Measurements from ENCODE around the gene TBCC. TPM values are rescaled to one million over a fixed set of nuclear protein-coding genes. Genes with fewer than 3 reads are reported as not detected.
A peak's percentile ranks its signal among the peaks of the same experiment; 100 is the strongest.

The TBCC gene
- total and polyA plus RNA-seq, 10 of the 15 experiments (the other 5 are each of a cell fraction or from before 2014, with no cell fraction given) = 2.5 to 41.9 (median 20.3) TPM

DNA sequence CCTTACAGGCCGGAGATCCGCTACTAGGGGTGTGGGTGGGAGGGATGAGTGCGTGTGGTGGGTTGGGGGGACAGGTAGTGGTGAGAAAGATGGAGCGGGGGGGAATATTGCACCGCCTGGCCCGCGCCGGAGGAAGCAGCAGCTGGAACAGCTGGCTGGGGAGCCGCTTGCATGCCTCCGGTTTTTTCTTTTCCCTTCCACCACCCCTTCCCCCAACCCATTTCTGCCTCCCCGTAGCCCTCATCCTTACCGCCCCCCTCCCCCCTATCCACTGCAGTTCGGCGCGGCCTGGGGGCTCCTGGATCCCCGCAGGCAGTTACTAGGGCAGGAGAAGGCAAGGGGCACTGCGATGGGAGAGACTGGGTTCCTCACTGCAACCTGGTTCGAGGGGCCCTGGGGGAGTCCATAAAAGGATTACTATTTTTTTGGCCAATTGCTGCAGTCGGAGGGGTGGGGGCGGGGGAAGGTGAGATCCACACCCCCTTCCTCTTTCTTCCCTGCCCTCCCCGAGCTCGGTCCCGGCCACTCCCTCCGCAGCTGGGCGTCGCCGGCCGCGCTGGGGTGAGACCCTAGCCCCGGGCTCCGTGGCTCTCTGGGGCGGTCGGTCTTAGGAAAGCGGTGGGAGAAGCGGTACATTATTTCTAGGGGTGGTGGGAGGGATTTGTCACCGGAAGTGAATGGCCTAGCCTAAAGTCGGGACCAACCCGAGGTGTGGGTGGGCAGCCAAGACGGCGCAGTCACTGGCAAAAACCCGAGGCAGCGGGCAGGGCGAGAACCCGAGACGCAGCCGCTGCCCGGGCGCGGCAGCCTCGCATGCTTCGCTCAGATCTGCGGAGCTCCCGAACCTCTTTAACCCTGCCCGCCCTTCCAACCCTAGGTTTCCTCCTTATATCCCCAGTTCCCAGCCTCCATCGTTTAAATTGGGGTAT lies 824 bp upstream of the TBCC start (continued):
- TF ChIP-seq IKZF1 (conservative IDR thresholded peaks at IDR 0.05) (peak; percentile 85), GABPA (IDR thresholded peaks at IDR 0.05; ENCODE audit: low read depth) (peak; percentile 54; the same call in 1 of the 2 replicates), IKZF2 (IDR thresholded peaks at IDR 0.05) (peak in 1 of 2 experiments; percentile 34; a peak in 1 of 4 replicates), NFYB (IDR thresholded peaks at IDR 0.05; ENCODE audit: insufficient read depth, low read depth, low read length) (peak; percentile 46; the same call in 1 of the 2 replicates), KDM1A (IDR thresholded peaks at IDR 0.05; ENCODE audit: borderline replicate concordance) (no peak), KLF5 (IDR thresholded peaks at IDR 0.05; ENCODE audit: partially characterized antibody) (no peak), ASH2L (IDR thresholded peaks at IDR 0.05; ENCODE audit: borderline replicate concordance, low read depth) (no peak), SPI1 (IDR thresholded peaks at IDR 0.05; ENCODE audit: borderline replicate concordance, insufficient read depth, low read depth, low read length) (peak; percentile 86), CHD4 (IDR thresholded peaks at IDR 0.05) (no peak), SIX5 (IDR thresholded peaks at IDR 0.05; ENCODE audit: low read depth, low read length, severe bottlenecking) (no peak), TAF1 (IDR thresholded peaks at IDR 0.05; ENCODE audit: borderline replicate concordance, low read depth, low read length) (peak; percentile 82), SP1 (IDR thresholded peaks at IDR 0.05; ENCODE audit: low read depth, low read length) (no peak), HDGF (IDR thresholded peaks at IDR 0.05) (peak; percentile 68; the same call in 1 of the 2 replicates), ZNF24 (IDR thresholded peaks at IDR 0.05) (no peak), BRCA1 (IDR thresholded peaks at IDR 0.05; ENCODE audit: low read depth, low read length) (no peak), MTA2 (IDR thresholded peaks at IDR 0.05; ENCODE audit: low read depth) (no peak; the same call in 1 of the 2 replicates), ATF7 (IDR thresholded peaks at IDR 0.05; ENCODE audit: low read depth) (peak; percentile 10; the same call in 1 of the 2 replicates), POLR2AphosphoS5 (IDR thresholded peaks at IDR 0.05; ENCODE audit: low read length) (peak; percentile 81), SMAD1 (IDR thresholded peaks at IDR 0.05; ENCODE audit: low read depth, partially characterized antibody) (no peak)
- TF ChIP-seq, protein P1, sequence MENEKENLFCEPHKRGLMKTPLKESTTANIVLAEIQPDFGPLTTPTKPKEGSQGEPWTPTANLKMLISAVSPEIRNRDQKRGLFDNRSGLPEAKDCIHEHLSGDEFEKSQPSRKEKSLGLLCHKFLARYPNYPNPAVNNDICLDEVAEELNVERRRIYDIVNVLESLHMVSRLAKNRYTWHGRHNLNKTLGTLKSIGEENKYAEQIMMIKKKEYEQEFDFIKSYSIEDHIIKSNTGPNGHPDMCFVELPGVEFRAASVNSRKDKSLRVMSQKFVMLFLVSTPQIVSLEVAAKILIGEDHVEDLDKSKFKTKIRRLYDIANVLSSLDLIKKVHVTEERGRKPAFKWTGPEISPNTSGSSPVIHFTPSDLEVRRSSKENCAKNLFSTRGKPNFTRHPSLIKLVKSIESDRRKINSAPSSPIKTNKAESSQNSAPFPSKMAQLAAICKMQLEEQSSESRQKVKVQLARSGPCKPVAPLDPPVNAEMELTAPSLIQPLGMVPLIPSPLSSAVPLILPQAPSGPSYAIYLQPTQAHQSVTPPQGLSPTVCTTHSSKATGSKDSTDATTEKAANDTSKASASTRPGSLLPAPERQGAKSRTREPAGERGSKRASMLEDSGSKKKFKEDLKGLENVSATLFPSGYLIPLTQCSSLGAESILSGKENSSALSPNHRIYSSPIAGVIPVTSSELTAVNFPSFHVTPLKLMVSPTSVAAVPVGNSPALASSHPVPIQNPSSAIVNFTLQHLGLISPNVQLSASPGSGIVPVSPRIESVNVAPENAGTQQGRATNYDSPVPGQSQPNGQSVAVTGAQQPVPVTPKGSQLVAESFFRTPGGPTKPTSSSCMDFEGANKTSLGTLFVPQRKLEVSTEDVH (IDR thresholded peaks at IDR 0.05; ENCODE audit: low read depth, partially characterized antibody) = no peak
- TF ChIP-seq, protein P2, sequence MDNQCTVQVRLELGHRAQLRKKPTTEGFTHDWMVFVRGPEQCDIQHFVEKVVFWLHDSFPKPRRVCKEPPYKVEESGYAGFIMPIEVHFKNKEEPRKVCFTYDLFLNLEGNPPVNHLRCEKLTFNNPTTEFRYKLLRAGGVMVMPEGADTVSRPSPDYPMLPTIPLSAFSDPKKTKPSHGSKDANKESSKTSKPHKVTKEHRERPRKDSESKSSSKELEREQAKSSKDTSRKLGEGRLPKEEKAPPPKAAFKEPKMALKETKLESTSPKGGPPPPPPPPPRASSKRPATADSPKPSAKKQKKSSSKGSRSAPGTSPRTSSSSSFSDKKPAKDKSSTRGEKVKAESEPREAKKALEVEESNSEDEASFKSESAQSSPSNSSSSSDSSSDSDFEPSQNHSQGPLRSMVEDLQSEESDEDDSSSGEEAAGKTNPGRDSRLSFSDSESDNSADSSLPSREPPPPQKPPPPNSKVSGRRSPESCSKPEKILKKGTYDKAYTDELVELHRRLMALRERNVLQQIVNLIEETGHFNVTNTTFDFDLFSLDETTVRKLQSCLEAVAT (IDR thresholded peaks at IDR 0.05) = peak; percentile 67
- TF ChIP-seq, protein P3, sequence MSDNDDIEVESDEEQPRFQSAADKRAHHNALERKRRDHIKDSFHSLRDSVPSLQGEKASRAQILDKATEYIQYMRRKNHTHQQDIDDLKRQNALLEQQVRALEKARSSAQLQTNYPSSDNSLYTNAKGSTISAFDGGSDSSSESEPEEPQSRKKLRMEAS (IDR thresholded peaks at IDR 0.05; ENCODE audit: low read depth, low read length) = no peak; the same call in 1 of the 2 replicates
- TF ChIP-seq, protein P4, sequence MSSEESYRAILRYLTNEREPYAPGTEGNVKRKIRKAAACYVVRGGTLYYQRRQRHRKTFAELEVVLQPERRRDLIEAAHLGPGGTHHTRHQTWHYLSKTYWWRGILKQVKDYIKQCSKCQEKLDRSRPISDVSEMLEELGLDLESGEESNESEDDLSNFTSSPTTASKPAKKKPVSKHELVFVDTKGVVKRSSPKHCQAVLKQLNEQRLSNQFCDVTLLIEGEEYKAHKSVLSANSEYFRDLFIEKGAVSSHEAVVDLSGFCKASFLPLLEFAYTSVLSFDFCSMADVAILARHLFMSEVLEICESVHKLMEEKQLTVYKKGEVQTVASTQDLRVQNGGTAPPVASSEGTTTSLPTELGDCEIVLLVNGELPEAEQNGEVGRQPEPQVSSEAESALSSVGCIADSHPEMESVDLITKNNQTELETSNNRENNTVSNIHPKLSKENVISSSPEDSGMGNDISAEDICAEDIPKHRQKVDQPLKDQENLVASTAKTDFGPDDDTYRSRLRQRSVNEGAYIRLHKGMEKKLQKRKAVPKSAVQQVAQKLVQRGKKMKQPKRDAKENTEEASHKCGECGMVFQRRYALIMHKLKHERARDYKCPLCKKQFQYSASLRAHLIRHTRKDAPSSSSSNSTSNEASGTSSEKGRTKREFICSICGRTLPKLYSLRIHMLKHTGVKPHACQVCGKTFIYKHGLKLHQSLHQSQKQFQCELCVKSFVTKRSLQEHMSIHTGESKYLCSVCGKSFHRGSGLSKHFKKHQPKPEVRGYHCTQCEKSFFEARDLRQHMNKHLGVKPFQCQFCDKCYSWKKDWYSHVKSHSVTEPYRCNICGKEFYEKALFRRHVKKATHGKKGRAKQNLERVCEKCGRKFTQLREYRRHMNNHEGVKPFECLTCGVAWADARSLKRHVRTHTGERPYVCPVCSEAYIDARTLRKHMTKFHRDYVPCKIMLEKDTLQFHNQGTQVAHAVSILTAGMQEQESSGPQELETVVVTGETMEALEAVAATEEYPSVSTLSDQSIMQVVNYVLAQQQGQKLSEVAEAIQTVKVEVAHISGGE (CRISPR knock-in tag; IDR thresholded peaks at IDR 0.05) = no peak
